ENCODE results near the gene POGZ.

Gene POGZ

GRCh38 chr1:151495316-151495715 is 36.0 kb upstream of the POGZ start:
- Histone ChIP-seq H3K9me2 (replicated peaks; ENCODE audit: insufficient read depth, low read length) (no peaks in the 10 kb centered on the region), H3K9me3 (ENCODE audit: insufficient read depth, low read length) (no peaks in the 10 kb centered on the region), H3K9ac (ENCODE audit: low read length) (no peak overlapping the region), H2AFZ (ENCODE audit: low read depth, low read length, severe bottlenecking) (no peak overlapping the region), H3K79me2 (ENCODE audit: insufficient read depth, low read length) (no peaks in the 10 kb centered on the region), H3K27me3 (ENCODE audit: low read length) (no peaks in the 10 kb centered on the region), H3K36me3 (ENCODE audit: low read length) (no peaks in the 10 kb centered on the region), H3K4me3 (ENCODE audit: insufficient read depth, low read length, poor library complexity, severe bottlenecking) (no peak overlapping the region), H3K27ac (ENCODE audit: low read depth, low read length) (no peak overlapping the region), H3K4me2 (ENCODE audit: low read depth, low read length, poor library complexity, severe bottlenecking) (no peak overlapping the region), H4K20me1 (ENCODE audit: low read depth, low read length) (no peaks in the 10 kb centered on the region), H3F3A (ENCODE audit: insufficient read depth) (no peaks in the 10 kb centered on the region)
- TF ChIP-seq EZH2phosphoT487 (conservative IDR thresholded peaks at IDR 0.05; ENCODE audit: low read length) (no peak), CTCF (IDR thresholded peaks at IDR 0.05; ENCODE audit: insufficient read depth, low read length, poor library complexity, severe bottlenecking) (no peak)

- Histone ChIP-seq H3K4me3 (ENCODE audit: insufficient read depth, low read length, poor library complexity, severe bottlenecking) (no peak overlapping the region), H3K4me2 (ENCODE audit: low read depth, low read length, poor library complexity, severe bottlenecking) (no peak overlapping the region), H3F3A (ENCODE audit: insufficient read depth) (no peaks in the 10 kb centered on the region), H4K20me1 (ENCODE audit: low read depth, low read length) (no peaks in the 10 kb centered on the region), H3K27me3 (ENCODE audit: low read length) (no peaks in the 10 kb centered on the region), H3K9me2 (replicated peaks; ENCODE audit: insufficient read depth, low read length) (no peaks in the 10 kb centered on the region), H3K36me3 (ENCODE audit: low read length) (no peaks in the 10 kb centered on the region), H3K9ac (ENCODE audit: low read length) (no peak overlapping the region), H3K9me3 (ENCODE audit: insufficient read depth, low read length) (no peaks in the 10 kb centered on the region), H2AFZ (ENCODE audit: low read depth, low read length, severe bottlenecking) (no peak overlapping the region), H3K79me2 (ENCODE audit: insufficient read depth, low read length) (no peaks in the 10 kb centered on the region), H3K27ac (ENCODE audit: low read depth, low read length) (no peak overlapping the region)
- no peak for TF ChIP-seq CTCF (IDR thresholded peaks at IDR 0.05; ENCODE audit: insufficient read depth, low read length, poor library complexity, severe bottlenecking)
- no peak for TF ChIP-seq EZH2phosphoT487 (conservative IDR thresholded peaks at IDR 0.05; ENCODE audit: low read length)
Observed at GRCh38 chr1:151494741-151495281, 35.5 kb upstream of the POGZ start.

GRCh38 chr1:151493042-151493441 is 33.7 kb upstream of the POGZ start:
- Histone ChIP-seq H3K9me2 (replicated peaks; ENCODE audit: insufficient read depth, low read length) (no peaks in the 10 kb centered on the region), H3K4me2 (ENCODE audit: low read depth, low read length, poor library complexity, severe bottlenecking) (no peak overlapping the region), H3K27me3 (ENCODE audit: low read length) (no peaks in the 10 kb centered on the region), H4K20me1 (ENCODE audit: low read depth, low read length) (no peaks in the 10 kb centered on the region), H3K79me2 (ENCODE audit: insufficient read depth, low read length) (no peaks in the 10 kb centered on the region), H2AFZ (ENCODE audit: low read depth, low read length, severe bottlenecking) (no peak overlapping the region), H3K4me3 (ENCODE audit: insufficient read depth, low read length, poor library complexity, severe bottlenecking) (no peak overlapping the region), H3K27ac (ENCODE audit: low read depth, low read length) (no peak overlapping the region), H3K36me3 (ENCODE audit: low read length) (no peaks in the 10 kb centered on the region), H3K9ac (ENCODE audit: low read length) (no peak overlapping the region), H3F3A (ENCODE audit: insufficient read depth) (no peaks in the 10 kb centered on the region), H3K9me3 (ENCODE audit: insufficient read depth, low read length) (no peaks in the 10 kb centered on the region)
- TF ChIP-seq EZH2phosphoT487 (conservative IDR thresholded peaks at IDR 0.05; ENCODE audit: low read length) = no peak
- TF ChIP-seq CTCF (IDR thresholded peaks at IDR 0.05; ENCODE audit: insufficient read depth, low read length, poor library complexity, severe bottlenecking) = no peak
